Activated T-helper 2 cell treated with anti-CD3 and anti-CD28 coated beads, Interferon-gamma antibody, Interleukin-2, Interleukin-4, amounts not matched to agents 10 μg/mL and 5 μg/mL and 100 μg/mL, durations not matched to agents 14 hours and 24 hours and 36 hours (primary cell): ENCODE data around the gene TAAR9. TPM values are rescaled to one million over a fixed set of nuclear protein-coding genes. Genes with fewer than 3 reads are reported as not detected.

Source experiments
- DNase-seq: peaks from one replicate; pipeline ENCODE4 v3.0.0; 2021; ENCODE audit warnings: low spot score
- H3K27ac Mint-ChIP-seq: one replicate; pipeline ENCODE4 v1.8.0; 2021; ENCODE audit warnings: mixed read lengths
- H3K27me3 Mint-ChIP-seq: one replicate; pipeline ENCODE4 v1.8.0; 2021; ENCODE audit warnings: low read depth, mixed read lengths
- H3K36me3 Mint-ChIP-seq: one replicate; pipeline ENCODE4 v1.8.0; 2021; ENCODE audit warnings: low read depth, mixed read lengths
- H3K4me1 Mint-ChIP-seq: one replicate; pipeline ENCODE4 v1.8.0; 2021; ENCODE audit warnings: low read depth, mixed read lengths
- H3K4me3 Mint-ChIP-seq: one replicate; pipeline ENCODE4 v1.8.0; 2021; ENCODE audit warnings: low read depth, mild to moderate bottlenecking, moderate library complexity, mixed read lengths
- H3K9me3 Mint-ChIP-seq: one replicate; pipeline ENCODE4 v1.8.0; 2021; ENCODE audit warnings: mixed read lengths
- intact Hi-C: fragments of 100-400 bp; cut with micrococcal nuclease; formaldehyde crosslinking; loops from one replicate; pipeline ENCODE4 v1.15.1; 2023
- total RNA-seq: library from RNA; stranded (reverse); gene quantifications from 2 replicates; pipeline ENCODE4 v1.2.3, GENCODE V29; 2022

Gene TAAR9
- total RNA-seq, 1 donor from 2014 or later: not detected

- Mint-ChIP-seq H3K27ac (no peak overlapping the region), H3K36me3 (no peaks in the 10 kb centered on the region), H3K9me3 (no peaks in the 10 kb centered on the region), H3K27me3 (peaks cover 17% of the 10 kb centered on the region), H3K4me3 (no peak overlapping the region), H3K4me1 (no peaks in the 10 kb centered on the region)
- intact Hi-C loops: no loop called here
- no peak for DNase-seq
Observed at GRCh38 chr6:132568611-132569010, 30.5 kb downstream of the TAAR9 start.

GRCh38 chr6:132569170-132569569 lies 31.1 kb downstream of the TAAR9 start:
- intact Hi-C loops: no loop called here
- Mint-ChIP-seq H3K36me3 (no peaks in the 10 kb centered on the region), H3K9me3 (no peaks in the 10 kb centered on the region), H3K4me3 (no peak overlapping the region), H3K4me1 (no peaks in the 10 kb centered on the region), H3K27me3 (peaks cover 20% of the 10 kb centered on the region), H3K27ac (no peak overlapping the region)
- DNase-seq: no peak

- Mint-ChIP-seq H3K9me3 (no peaks in the 10 kb centered on the region), H3K36me3 (no peaks in the 10 kb centered on the region), H3K27me3 (peaks cover 23% of the 10 kb centered on the region), H3K27ac (no peak within 1 kb of the TSS), H3K4me1 (no peaks in the 10 kb centered on the region), H3K4me3 (no peak within 1 kb of the TSS)
- DNase-seq: no peak
- intact Hi-C loops: no loop called here
Observed at GRCh38 chr6:132570221-132570777, 32.2 kb downstream of the TAAR9 start, which contains the start of gene TAAR6. Gene TAAR6, plus strand, starts transcription at chr6:132570322. Its CDS starts 0 bp downstream, at chr6:132570322.

- Mint-ChIP-seq H3K27me3 (peaks cover 22% of the 10 kb centered on the region), H3K36me3 (no peaks in the 10 kb centered on the region), H3K9me3 (no peaks in the 10 kb centered on the region), H3K4me3 (no peak overlapping the region), H3K27ac (no peak overlapping the region), H3K4me1 (no peaks in the 10 kb centered on the region)
- intact Hi-C loops: no loop called here
- DNase-seq: no peak
Observed at GRCh38 chr6:132571774-132572173, 33.7 kb downstream of the TAAR9 start.

- H3K4me1 Mint-ChIP-seq: no peaks in the 10 kb centered on the region
- peaks cover 7% of the 10 kb centered on the region for H3K27me3 Mint-ChIP-seq
- H3K27ac Mint-ChIP-seq: no peak overlapping the region
- H3K9me3 Mint-ChIP-seq: no peaks in the 10 kb centered on the region
- H3K4me3 Mint-ChIP-seq: no peak overlapping the region
- DNase-seq: no peak
- no peaks in the 10 kb centered on the region for H3K36me3 Mint-ChIP-seq
- intact Hi-C loops: no loop called here
Observed at GRCh38 chr6:132584698-132585097, 46.6 kb downstream of the TAAR9 start.

DNA sequence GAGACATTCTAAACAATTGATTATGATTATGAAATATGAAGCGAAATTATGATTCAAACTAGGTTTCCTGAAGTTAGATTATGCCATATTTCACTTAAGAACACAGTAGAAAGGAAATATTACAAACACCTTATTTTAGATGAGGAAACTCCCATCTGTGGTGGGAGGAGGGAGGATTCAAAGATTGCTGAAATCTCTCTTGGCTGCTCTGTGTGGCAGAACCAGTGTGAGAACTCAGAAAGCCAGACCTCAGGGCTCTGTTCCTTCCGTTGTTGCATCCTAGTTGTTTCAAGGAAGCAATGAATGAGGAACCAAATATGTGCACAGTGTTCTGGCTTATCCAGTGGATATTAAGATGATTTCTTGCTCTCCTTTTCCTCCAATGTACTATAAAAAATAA lies 49.3 kb downstream of the TAAR9 start:
- H3K36me3 Mint-ChIP-seq: no peaks in the 10 kb centered on the region
- H3K27me3 Mint-ChIP-seq: peaks cover 11% of the 10 kb centered on the region
- intact Hi-C loops: no loop called here
- DNase-seq: no peak
- no peaks in the 10 kb centered on the region for H3K4me1 Mint-ChIP-seq
- H3K4me3 Mint-ChIP-seq: no peak overlapping the region
- no peaks in the 10 kb centered on the region for H3K9me3 Mint-ChIP-seq
- no peak overlapping the region for H3K27ac Mint-ChIP-seq

Other genes with a start within 250 kb of the TAAR9 start
- not detected in 2 replicates for gene MOXD1, start 136.8 kb upstream of the TAAR9 start, total RNA-seq
- gene STX7, start 25.2 kb upstream of the TAAR9 start, total RNA-seq: 18.9 and 21.5 TPM in 2 replicates
- gene TAAR8, start 14.4 kb downstream of the TAAR9 start, total RNA-seq: not detected in 2 replicates
- gene TAAR6, start 32.0 kb downstream of the TAAR9 start, total RNA-seq: not detected in 2 replicates
- not detected in 2 replicates for gene TAAR5, start 51.5 kb downstream of the TAAR9 start, total RNA-seq
- gene TAAR2, start 86.0 kb downstream of the TAAR9 start, total RNA-seq: not detected in 2 replicates
- gene TAAR1, start 120.9 kb downstream of the TAAR9 start, total RNA-seq: not detected in 2 replicates
- gene VNN1, start 175.8 kb downstream of the TAAR9 start, total RNA-seq: not detected in 2 replicates
- gene VNN2, start 219.6 kb downstream of the TAAR9 start, total RNA-seq: 4.7 and 5.0 TPM in 2 replicates